HEK293T (cell line): ENCODE results near the gene NHP2.

Source experiments
- ARNT ChIP-seq: fragments of 450-650 bp; IDR thresholded peaks from 2 replicates; pipeline ENCODE4 v1.6.1; 2017; ENCODE audit warnings: mild to moderate bottlenecking
- BHLHE40 ChIP-seq: fragments of 450-650 bp; IDR thresholded peaks from 2 replicates; pipeline ENCODE4 v1.6.1; 2016; ENCODE audit warnings: mild to moderate bottlenecking, moderate library complexity, borderline replicate concordance
- ELF4 ChIP-seq: fragments of 450-650 bp; IDR thresholded peaks from 2 replicates; pipeline ENCODE4 v1.6.1; 2017; ENCODE audit warnings: antibody characterized with exemption
- FOXA1 ChIP-seq: fragments of 450-650 bp; IDR thresholded peaks from 2 replicates; pipeline ENCODE4 v1.6.1; 2016; ENCODE audit warnings: mild to moderate bottlenecking
- FOXK2 ChIP-seq: fragments of 450-650 bp; IDR thresholded peaks from 2 replicates; pipeline ENCODE4 v1.6.1; 2016; ENCODE audit warnings: mild to moderate bottlenecking
- FOXM1 ChIP-seq: fragments of 450-650 bp; IDR thresholded peaks from 2 replicates; pipeline ENCODE4 v1.6.1; 2017; ENCODE audit warnings: mild to moderate bottlenecking, borderline replicate concordance
- HDGF ChIP-seq: fragments of 450-650 bp; IDR thresholded peaks from 2 replicates; pipeline ENCODE4 v1.6.1; 2017; ENCODE audit warnings: antibody characterized with exemption, borderline replicate concordance
- L3MBTL2 ChIP-seq: fragments of 450-650 bp; conservative IDR thresholded peaks from 2 replicates; pipeline ENCODE4 v1.6.1; 2016; ENCODE audit warnings: mild to moderate bottlenecking
- SP1 ChIP-seq: fragments of 450-650 bp; IDR thresholded peaks from 2 replicates; pipeline ENCODE4 v1.6.1; 2017
- SUZ12 ChIP-seq: fragments of 450-650 bp; IDR thresholded peaks from 2 replicates; pipeline ENCODE4 v1.6.1; 2016; ENCODE audit warnings: mild to moderate bottlenecking
- TARDBP ChIP-seq: fragments of 450-650 bp; IDR thresholded peaks from 2 replicates; pipeline ENCODE4 v1.6.1; 2016
- ZNF384 ChIP-seq: fragments of 450-650 bp; IDR thresholded peaks from 2 replicates; pipeline ENCODE4 v1.6.1; 2016
- TF ChIP-seq, protein P1 (sequence below): fragments of 450-650 bp; IDR thresholded peaks from 2 replicates; pipeline ENCODE4 v1.6.1; 2016

DNA sequence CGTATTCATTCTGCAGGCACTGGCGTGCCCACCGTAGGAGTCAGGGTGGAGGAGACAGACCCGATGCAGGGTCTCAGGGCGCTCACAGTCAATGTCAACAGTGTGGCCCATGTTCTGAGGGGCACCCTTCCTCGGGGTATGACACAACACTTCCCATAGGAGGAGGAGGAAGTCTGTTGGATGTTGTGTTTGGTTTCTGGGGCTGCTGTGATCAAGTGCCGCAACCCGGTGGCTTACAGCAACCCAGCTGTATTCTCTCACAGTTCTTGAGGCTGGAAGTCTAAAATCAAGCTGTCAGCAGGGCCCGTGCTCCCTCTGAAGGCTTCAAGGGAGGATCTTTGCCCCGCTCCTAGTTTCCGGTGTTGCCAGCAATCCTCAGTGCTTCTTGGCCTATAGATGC is 45.0 kb upstream of the NHP2 start:
- TF ChIP-seq ELF4 (no peak), FOXM1 (no peak), BHLHE40 (no peak), FOXK2 (no peak), TARDBP (no peak), L3MBTL2 (no peak), ZNF384 (no peak), ARNT (no peak), HDGF (no peak), FOXA1 (no peak), SP1 (no peak), SUZ12 (no peak)
- TF ChIP-seq, protein P1, sequence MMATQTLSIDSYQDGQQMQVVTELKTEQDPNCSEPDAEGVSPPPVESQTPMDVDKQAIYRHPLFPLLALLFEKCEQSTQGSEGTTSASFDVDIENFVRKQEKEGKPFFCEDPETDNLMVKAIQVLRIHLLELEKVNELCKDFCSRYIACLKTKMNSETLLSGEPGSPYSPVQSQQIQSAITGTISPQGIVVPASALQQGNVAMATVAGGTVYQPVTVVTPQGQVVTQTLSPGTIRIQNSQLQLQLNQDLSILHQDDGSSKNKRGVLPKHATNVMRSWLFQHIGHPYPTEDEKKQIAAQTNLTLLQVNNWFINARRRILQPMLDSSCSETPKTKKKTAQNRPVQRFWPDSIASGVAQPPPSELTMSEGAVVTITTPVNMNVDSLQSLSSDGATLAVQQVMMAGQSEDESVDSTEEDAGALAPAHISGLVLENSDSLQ: no peak
